NAMALWA (cell line): ENCODE measurements around the gene SLFN12L.
A peak's percentile ranks its signal among the peaks of the same experiment; 100 is the strongest.
"Not testable (repeated sequence)": the region's sequence is repeated elsewhere in the genome, so short reads cannot be mapped to it uniquely, and the experiment has no call there.

Experiments used
- DNase-seq: peaks from one replicate; pipeline ENCODE4 v3.0.0-alpha.2; 2015; ENCODE audit warnings: low spot score

Gene SLFN12L

DNA sequence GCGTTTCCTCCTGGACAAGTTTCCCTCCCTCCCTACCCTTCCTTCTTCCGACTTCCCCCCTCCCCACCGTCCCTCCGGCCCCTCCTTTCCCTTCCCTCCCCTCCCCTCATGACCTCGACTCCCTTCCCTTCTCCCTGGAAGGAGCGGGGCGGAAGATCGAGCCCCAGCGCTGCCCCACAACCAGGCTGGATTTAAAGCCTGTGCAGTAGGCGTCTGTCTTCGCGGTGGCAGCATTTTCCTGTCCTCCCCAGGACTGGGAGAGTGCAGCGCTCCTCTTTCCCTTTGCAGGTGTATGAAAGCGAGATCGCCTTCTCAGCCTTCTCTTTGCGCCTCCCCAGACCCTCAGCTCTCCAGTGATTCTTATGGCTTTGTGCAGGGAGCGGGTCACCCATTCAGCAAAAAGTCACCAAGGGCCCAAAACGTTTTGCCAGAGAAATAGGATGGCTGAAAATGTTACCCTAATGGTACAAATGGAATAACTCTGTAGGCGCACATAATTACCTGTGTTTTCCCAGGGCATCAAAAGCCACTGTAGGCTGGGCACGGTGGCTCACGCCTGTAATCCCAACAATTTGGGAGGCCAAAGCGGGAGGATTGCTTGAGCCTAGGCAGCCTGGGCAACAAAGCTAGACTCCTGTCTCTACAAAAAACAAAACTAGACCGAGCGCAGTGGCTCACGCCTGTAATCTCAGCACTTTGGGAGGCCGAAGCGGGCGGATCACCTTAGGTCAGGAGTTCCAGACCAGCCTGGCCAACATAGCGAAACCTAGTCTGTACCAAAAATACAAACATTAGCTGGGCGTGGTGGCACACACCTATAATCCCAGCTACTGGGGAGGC is 40.8 kb downstream of the SLFN12L start:
- DNase-seq = no peak

DNA sequence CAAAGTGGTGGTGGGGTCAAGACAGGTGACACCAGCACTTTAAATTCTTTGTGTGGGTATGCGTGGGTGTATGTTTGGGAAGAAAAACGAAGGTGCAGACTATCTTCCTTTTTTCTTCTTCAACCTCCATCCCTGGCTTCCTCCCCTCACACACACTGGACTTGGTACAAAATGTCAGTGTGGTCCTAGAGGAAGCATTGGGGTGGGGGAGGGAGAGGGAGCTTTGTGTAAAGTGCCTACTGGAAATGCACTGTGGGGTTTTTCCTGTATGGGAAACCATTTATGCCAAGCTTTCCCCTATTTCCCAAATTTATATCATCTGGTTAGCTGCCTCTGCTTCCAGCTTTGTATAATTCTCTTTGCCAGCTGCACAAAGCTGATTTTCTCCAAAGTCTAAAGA is 44.4 kb downstream of the SLFN12L start:
- no peak for DNase-seq

DNA sequence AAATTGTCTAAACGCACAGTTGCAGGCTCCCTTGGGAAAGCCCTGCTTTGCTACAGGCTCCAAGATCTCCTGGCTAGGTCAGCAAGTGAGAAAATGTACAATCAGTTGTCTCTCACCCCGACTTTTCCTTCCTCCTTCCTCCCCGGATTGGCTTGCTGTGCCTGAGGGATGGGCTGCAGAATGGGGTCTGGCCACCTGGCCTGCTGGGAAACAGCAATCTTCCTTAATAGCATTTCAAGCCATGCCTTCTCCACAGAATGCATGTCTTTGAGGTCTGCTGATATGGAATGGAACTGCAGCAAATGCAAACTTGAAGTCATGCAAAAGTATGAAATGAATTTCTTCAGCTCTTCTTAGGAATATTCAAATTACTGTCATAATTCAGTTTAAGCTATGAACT is 46.1 kb downstream of the SLFN12L start:
- no peak for DNase-seq

DNA sequence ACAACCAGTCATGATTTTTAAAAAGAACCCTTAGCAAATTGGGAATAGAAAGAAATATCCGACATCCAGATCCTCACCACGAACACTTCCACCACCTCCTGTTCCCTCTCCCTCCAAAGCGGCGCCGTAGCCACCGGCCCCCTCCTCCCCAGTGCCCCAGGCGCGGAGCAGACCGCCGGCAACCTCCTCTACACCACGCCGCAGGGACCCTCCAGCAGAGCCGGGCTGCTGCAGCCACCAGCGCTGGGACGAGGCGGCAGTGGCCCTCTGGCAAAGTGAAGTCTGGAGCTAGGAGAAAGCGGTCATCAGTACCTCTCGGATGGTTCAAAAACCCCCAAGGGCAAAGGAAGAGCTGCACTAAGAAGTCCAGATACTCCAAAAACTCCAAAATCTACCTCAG is 47.5 kb downstream of the SLFN12L start:
- DNase-seq = no peak

DNA sequence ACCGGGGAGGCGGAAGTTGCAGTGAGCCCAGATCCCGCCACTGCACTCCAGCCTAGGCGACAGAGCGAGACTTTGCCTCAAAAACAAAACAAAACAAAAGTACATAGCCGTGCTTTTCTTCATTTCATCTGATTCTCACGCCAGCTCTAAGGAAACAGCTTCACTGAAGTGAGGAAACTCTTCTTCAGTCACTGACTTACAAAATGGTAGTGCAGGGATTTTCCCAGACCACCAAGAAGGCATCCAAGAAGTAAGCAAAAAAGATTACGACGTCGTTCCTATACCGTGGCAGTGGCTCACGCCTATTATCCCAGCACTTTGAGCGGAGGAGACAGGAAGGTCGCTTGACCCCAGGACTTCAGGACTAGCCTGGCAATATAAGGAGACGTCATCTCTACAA is 48.5 kb downstream of the SLFN12L start:
- DNase-seq = no peak

DNA sequence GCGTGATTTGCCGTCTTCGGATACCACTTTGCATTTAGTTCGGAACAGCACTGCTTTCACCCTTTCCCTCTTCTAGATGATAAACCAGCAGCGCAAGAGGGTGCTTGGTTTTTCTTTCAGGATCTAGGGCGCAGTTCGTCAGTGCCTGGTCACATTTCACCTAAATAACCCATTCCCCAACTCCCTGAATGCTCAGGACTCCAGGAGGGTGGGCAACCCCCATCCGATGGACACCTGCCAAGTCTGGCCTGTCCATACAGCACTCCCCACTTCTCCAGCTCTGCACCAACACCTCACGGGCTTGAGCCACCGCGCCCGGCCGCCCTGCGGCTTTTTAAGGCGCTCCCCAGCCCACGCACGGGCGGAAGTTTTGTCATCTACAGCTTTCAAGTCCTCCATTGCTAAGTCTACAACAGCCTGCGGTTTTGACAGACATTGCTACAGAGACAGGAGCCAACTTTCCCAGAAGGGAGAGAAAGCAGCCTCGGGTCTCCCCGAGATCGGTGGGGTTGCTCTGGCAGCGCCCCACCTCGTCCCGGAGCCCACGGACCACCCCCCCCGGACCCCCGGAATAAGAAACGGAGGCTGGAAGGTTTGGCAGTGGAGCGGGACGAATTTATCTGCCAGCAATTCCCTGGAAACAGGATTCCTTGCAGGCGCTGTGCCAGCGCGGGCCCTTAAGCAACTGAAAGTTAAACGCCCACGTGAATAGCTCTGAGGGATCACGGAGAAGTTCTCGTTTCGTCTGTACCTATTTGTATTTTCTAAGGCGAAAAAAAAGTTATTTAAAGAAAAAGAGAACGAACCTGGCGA is 50.4 kb downstream of the SLFN12L start:
- no peak for DNase-seq

DNA sequence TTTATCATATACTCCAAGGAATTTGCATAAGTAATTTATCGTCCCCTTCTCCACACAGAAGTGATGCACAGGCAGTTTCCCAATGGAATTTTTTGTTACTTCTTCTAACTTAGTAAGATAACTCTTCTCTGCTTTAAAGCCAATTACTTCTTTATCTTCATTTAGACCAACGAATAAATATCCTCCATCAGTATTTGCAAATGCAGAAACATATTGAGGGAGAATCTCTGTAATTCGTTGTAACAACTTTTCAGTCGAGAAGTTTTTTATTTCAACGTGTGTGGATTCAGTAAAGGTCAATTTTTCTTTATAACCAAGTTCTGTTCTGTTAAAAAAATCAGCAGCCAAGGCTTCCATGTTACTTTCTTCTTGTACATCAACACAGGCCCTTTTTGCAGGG is 58.2 kb downstream of the SLFN12L start:
- no peak for DNase-seq

DNA sequence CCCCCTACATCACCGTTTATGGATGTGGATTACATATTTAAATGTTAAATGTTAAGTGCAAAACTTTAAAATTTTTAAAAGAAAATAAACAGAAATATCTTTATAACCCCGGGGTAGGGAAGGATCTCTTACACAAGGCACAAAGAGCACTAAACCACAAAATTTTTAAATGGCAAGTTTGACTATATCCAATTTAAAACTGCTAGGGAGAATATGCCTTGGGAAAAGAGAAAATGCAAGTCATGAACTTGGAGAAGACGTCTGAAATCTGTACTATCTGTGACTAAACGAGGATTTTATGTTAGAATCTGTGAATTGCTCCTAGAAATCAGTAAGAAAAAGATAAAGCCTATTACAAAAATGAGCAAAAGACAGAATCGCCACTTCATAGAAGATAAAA is 60.2 kb downstream of the SLFN12L start:
- no peak for DNase-seq

DNA sequence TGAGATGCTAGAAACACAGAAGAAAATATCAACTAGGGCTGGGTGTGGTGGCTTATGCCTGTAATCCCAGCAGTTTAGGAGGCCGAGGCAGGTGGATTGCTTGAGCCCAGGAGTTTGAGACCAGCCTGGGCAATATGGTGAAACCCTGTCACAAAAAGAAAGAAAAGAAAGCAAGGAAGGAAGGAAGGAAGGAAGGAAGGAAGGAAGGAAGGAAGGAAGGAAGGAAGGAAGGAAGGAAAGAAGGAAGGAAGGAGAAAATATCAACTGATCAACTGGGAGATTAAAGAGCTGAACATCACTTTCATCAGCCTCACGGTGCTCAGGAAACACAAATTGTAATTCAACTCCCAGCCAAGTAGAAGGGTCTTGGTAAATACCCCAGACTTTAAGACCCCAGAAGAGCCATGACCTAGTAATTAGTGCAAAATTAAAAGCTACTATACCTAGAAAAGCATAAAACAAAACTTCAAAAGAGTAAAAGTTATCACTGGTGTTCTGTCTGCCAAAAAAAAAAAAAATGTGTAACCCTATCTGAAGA is 61.1 kb downstream of the SLFN12L start:
- no peak for DNase-seq

DNA sequence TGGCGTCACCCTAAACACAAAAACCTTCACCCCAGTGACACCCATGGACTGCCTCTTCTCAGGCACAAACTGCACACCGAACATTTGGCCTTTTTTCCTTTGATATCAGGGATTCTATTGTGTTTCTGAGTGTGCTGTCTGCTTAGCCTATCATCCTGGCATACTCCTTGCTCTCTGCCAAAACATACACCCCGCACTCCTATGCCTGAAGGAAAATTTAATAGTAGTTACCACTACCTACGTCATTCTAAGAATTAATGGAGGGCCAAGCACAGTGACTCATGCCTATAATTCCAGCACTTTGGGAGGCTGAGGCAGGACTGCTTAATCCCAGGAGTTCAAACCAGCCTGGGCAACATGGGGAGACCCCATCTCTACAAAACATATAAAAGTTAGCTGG is 69.0 kb downstream of the SLFN12L start:
- no peak for DNase-seq

DNA sequence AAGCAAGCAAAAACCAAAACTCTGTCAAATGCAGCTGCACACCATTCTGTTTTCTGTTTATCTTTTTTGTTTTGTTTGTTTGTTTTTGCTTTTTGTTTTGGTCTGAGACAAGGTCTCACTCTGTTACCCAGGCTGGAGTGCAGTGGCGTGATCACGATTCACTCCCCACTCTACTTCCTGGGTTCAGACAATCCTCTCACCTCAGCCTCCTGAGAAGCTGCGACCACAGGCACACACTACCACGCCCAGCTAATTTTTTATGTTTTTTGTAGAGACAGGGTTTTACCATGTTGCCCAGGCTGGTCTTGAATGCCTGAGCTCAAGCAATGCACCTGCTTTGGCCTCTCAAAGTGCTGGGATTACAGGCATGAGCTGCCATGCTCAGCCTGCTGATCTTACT is 69.7 kb downstream of the SLFN12L start:
- no peak for DNase-seq

DNA sequence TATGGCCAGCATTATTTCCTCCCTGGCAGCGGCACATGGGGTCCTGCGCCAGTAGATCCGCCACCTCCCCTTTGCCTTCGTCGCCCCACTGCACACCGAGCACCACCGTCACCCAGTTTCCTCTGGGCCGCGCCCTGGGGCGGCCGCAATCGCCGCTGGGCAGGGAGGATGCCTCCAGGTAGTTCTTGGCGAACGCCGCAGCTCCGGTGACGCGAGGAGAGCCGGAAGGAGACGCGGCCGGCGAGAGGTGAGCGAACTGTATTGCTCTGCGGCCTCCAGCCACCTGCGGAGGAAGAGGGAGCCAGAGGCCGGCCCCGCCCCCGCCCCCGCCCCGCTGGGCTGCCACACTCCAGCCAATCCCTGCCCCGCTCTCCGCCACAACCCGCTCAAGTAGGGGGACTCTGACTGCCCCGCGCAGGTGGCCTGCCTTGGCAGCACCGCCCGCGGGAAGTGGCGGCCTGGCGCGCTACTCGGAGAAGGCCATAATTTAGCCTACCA is 77.1 kb downstream of the SLFN12L start:
- DNase-seq = peak; percentile 70

DNA sequence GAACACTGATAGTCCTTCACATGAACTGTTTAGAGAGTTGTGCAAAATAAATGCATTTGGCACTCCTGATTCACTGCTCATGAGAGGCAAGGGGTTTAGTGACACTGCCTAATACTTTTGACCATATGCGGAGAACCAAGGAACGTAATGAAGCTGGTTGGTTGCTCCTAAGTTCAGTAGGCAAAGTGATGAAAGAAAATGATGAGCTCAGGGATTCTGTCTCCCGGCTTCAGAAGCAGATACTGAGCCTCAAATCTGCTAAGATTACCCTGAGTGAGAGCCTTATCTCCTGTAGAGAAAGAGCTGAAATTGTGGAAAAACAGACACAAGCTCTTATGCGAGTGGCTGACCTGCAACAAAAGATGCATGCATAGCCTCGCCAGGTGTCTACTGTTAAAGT is 83.4 kb downstream of the SLFN12L start:
- DNase-seq = not testable (repeated sequence)

DNA sequence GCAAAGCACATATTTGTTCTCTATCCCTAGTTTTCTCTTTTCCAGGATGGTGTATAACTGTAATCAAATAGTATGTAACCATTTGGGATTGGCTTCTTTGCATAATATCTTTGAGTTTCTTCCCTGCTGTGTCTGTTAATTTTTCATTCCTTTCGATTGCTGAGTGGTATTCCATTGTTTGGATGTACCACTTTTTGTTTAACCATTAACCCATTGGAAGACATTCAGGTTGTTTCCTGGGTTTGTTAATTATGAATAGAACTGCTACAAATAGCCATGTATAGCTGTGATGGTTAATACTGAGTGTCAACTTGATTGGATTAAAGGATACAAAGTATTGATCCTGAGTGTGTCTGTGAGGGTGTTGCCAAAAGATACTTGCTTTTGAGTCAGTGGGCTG is 84.3 kb downstream of the SLFN12L start:
- DNase-seq = no peak

DNA sequence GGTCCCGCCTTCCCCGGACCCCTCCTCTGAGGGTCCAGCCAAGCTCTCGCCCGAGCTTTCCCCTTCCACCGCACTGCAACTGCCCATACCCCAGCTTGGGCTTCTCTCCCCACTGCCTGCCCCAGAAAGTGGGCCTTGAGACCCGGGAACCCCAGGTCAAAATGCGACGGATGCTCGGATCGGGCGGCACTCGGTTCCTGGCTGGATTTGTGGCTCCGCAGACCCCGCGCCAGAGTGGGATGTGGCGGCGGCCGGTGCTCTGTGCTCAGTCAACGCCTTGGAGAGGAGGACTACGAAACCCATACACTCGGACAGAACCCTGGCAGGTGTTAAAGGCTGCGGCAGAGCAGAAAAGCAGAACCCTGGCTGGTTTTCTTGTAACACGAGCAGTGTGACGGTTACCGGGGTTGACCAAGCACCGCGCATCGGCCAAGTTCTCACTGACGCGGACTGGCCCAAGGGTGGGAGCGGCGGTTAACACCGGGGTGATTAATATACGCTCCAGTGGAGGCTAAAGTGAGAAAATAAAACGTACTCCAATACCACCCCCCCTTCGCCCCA is 88.0 kb downstream of the SLFN12L start:
- DNase-seq = no peak

DNA sequence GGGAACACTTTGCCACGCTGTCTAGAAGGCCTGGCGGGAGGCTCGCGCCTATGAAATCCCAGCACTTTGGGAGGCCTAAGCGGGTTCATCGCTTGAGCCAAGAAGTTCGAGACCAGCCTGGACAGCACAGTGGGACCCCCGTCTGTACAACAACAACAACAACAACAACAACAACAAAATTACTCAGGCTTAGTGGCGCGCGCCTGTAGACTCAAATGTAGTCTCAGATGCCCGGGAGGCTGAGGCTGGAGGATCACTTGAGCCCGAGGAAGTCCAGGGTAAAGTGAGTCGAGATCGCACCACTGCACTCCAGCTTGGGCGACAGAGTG is 88.6 kb downstream of the SLFN12L start:
- DNase-seq = no peak

DNA sequence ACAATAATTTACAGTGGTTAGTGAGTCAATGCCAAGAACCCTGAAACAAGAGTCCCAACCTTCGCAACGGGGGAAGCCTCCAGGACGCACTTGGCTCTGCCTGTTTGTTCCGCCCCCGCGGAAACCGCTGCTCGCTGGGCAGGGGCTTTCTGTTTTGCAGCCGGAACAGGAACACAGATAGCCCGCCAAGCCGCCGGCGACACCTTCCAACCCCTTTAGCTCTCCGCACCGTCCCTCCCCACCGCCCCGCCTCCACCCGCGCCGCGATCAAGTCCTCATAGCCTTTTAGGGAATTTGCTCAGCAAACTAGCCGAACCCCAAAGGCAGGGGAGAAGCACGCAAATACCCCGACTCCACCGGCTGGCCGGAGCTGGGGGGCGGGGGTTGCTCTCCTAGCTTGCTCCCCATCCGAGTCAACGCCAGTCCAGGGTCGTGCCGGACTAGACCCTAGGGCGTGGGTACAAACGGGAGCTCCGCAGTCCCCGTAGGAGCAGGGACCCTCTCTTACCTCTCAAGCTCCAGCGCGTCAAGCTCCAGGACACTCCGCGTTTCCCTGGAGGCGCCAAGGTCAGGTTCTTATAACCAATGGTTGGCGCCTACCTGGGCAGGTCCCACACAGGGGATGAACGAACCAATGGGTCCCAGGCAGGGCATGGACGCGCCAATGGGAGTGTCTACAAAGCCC is 89.1 kb downstream of the SLFN12L start, which contains the start of gene SLFN13:
Gene SLFN13, minus strand, starts transcription at position 553 of the 685 bp plus-strand sequence. CDS start 3,086 bp downstream, outside the sequence.
- DNase-seq = peak; percentile 49

DNA sequence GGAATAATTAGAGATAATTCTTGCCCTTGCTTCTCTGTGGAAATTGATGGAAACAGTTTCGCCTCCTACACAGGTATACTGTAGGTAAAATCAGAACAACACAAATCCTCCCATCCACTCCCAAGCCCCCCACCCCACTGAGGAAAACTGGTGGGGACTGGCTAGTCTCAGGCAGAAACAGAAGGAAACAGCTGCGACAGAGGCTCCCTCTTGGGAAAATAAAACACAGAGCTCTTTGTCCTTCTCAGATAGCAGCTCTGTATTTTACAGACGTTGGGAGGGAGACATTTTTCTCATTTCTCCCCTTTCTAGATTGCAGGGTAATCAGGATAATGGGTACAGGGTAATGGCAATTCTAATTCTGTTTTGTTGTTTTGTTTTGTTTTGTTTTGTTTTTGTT is 90.0 kb downstream of the SLFN12L start:
- no peak for DNase-seq

DNA sequence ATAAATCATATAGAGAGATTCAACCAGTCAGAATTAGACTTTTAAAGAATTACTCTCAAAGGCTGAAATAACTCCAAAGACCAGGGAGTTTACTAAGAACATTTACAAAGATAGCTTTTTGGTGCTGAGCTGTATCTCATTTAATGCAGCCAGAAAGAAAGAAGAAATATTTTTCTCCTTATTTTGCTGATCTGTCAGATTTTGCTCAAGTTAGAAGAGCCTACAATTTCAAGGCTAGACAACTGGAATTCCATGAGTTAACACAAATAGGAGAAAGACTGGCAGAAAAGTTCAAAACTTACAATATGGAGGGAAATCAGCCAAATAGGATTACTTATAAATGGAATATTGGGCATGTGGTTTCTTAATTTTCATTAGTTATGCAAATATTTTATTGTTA is 99.0 kb downstream of the SLFN12L start:
- DNase-seq = no peak

DNA sequence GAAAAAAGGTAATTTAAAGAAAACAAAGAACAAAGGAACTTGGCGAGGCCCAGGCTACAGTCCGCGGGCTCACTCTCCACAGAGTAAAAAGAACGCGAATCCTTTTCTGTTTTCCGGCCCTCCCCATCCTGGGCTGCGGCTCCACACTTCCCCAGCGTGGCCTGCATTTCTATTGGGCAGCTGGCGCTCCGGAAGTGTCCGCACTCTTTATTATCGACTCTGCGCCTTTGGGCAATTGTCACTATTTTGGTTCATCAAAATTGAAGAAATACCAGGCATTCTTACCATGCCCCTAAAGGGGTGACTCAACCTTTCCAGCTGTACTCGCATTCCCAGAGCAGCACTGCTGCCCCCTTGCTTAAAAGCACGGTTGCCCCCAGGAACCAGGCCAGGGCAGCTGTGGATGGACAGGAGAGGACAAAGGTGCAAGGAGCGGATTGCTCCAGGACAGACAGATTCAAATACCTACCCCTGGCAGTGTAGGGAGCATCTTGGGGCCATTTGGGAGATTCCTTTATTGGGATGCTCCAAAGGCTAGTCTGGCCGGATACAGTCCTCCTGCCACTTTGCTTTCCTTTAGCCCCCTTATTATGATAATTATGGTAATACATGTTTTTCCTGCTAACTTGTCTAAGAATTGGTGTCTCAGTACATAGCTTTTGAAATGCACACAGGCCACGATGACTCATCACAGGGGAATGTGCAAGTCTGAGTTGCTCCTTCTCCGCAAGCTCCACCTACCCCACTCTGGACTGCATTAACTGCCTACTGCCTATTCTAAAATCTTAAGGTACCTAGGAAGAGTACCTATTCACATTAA is 104.2 kb downstream of the SLFN12L start:
- no peak for DNase-seq
